ENCODE measurements around the gene TCTN2. TPM values are rescaled to one million over a fixed set of nuclear protein-coding genes. Genes with fewer than 3 reads are reported as not detected.

TCTN2 gene
- total and polyA plus RNA-seq, 2 of the 8 experiments (the other 6 are each of a cell fraction or from before 2014, with no cell fraction given) = 7.5 to 8.4 TPM

- no peak overlapping the region for H3K23ac ChIP-seq (ENCODE audit: insufficient read length)
- H3K9ac ChIP-seq (replicated peaks in 1 of 4; ENCODE audit: extremely low read depth in 1 of 4, low read depth in 3 of 4, low read length in 3 of 4) = no peak overlapping the region
- H2AFZ ChIP-seq (ENCODE audit: low read length) = no peak overlapping the region
- TF ChIP-seq, protein P1, sequence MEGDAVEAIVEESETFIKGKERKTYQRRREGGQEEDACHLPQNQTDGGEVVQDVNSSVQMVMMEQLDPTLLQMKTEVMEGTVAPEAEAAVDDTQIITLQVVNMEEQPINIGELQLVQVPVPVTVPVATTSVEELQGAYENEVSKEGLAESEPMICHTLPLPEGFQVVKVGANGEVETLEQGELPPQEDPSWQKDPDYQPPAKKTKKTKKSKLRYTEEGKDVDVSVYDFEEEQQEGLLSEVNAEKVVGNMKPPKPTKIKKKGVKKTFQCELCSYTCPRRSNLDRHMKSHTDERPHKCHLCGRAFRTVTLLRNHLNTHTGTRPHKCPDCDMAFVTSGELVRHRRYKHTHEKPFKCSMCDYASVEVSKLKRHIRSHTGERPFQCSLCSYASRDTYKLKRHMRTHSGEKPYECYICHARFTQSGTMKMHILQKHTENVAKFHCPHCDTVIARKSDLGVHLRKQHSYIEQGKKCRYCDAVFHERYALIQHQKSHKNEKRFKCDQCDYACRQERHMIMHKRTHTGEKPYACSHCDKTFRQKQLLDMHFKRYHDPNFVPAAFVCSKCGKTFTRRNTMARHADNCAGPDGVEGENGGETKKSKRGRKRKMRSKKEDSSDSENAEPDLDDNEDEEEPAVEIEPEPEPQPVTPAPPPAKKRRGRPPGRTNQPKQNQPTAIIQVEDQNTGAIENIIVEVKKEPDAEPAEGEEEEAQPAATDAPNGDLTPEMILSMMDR (IDR thresholded peaks at IDR 0.05; ENCODE audit: control extremely low read depth in 1 of 3, insufficient read depth in 1 of 3, low read depth in 1 of 3, low read length in 3 of 3) = peak; percentile 17 to 34 (median 25); a peak in 3 of 4 replicates
- TF ChIP-seq BRCA1 (IDR thresholded peaks at IDR 0.05; ENCODE audit: low read depth, low read length) = no peak
- H2AK5ac ChIP-seq (ENCODE audit: low read depth, low read length) = no peak overlapping the region
- no peak overlapping the region for H2BK12ac ChIP-seq (ENCODE audit: low read depth, low read length)
- H3K4me2 ChIP-seq (ENCODE audit: insufficient read depth in 1 of 2, low read depth in 2 of 2, low read length in 2 of 2) = no peak overlapping the region
- H4K8ac ChIP-seq (ENCODE audit: extremely low read depth, insufficient read depth, low read length) = no peak overlapping the region
- no peak overlapping the region for H2BK5ac ChIP-seq (ENCODE audit: low read depth, low read length)
- H3K56ac ChIP-seq (replicated peaks; ENCODE audit: insufficient read length, low read depth, low read length) = no peak overlapping the region
- POLR2A ChIA-PET (ENCODE audit: partially characterized antibody) = no interaction called here
- H3K79me1 ChIP-seq (ENCODE audit: low read depth, low read length) = no peaks in the 10 kb centered on the region
- H3K4me1 ChIP-seq (replicated peaks in 1 of 4; ENCODE audit: control insufficient read depth in 3 of 4, insufficient read depth in 4 of 4, low read length in 3 of 4) = no peaks in the 10 kb centered on the region
- H2BK120ac ChIP-seq (replicated peaks; ENCODE audit: low read depth, low read length) = no peak overlapping the region
- H4K5ac ChIP-seq (ENCODE audit: insufficient read length, low read depth, low read length) = no peak overlapping the region
- CTCF ChIA-PET (ENCODE audit: partially characterized antibody) = interaction anchor here (0.7 to 1.6 kb wide), 7 partner anchors 7 to 44 kb away, joined by 3 to 6 read pairs (median 4); no protein-coding TSS in a partner anchor
- peaks cover 10 to 12% of the 10 kb centered on the region in 2 experiments for H4K20me1 ChIP-seq (replicated peaks in 1 of 2; ENCODE audit: control insufficient read depth in 1 of 2, insufficient read depth in 2 of 2, low read length in 2 of 2)
- no peak overlapping the region for H3K18ac ChIP-seq (ENCODE audit: extremely low read depth, low read length)
- no peaks in the 10 kb centered on the region for H3K79me2 ChIP-seq (ENCODE audit: control insufficient read depth in 1 of 2, insufficient read depth in 2 of 2, low read length in 2 of 2)
- no peak overlapping the region for H3K4ac ChIP-seq (replicated peaks; ENCODE audit: insufficient read length, low read depth, low read length)
- H3K23me2 ChIP-seq (ENCODE audit: low read depth, low read length) = no peaks in the 10 kb centered on the region
- H2BK20ac ChIP-seq (ENCODE audit: low read length) = no peak overlapping the region
- DNase-seq (ENCODE audit: low read depth in 1 of 2, low spot score in 2 of 2) (no peak), FAIRE-seq (no peak)
- H3K27me3 ChIP-seq (replicated peaks in 1 of 4; ENCODE audit: control insufficient read depth in 3 of 4, extremely low read depth in 1 of 4, insufficient read depth in 3 of 4, low read length in 3 of 4) = no peaks in the 10 kb centered on the region
- H3K14ac ChIP-seq (ENCODE audit: insufficient read length) = no peak overlapping the region
- H4K91ac ChIP-seq (replicated peaks; ENCODE audit: insufficient read length, low read length) = no peak overlapping the region
- H3K36me3 ChIP-seq (ENCODE audit: control insufficient read depth in 2 of 4, insufficient read depth in 4 of 4, low read length in 3 of 4) = peaks cover 22 to 78% (median 52%) of the 10 kb centered on the region in 4 experiments
- H2BK15ac ChIP-seq (ENCODE audit: low read length) = no peak overlapping the region
- no peaks in the 10 kb centered on the region for H3K9me3 ChIP-seq (ENCODE audit: insufficient read depth in 2 of 2, low read depth in 1 of 2, low read length in 1 of 2)
- no peak overlapping the region for H3K27ac ChIP-seq (ENCODE audit: low read depth, low read length)
- no peak overlapping the region for H3K4me3 ChIP-seq (ENCODE audit: extremely low read depth in 1 of 4, insufficient read depth in 2 of 4, low read depth in 3 of 4, low read length in 4 of 4)
- WGBS, 2 experiments (ENCODE audit: extremely low coverage in 1 of 2, insufficient coverage in 1 of 2, insufficient read length in 1 of 2, insufficient replicate concordance in 2 of 2, low coverage in 1 of 2, low lambda C conversion rate in 2 of 2, missing lambda C conversion rate in 1 of 2) = 88% methylated on average over 12 of the region's 12 CpGs; no CpG with 5 or more reads in 1 of the 2 experiments
Observed at GRCh38 chr12:123744836-123745235, 73.9 kb downstream of the TCTN2 start.

Measured in H1 (cell line).